SU-DHL-6 (cell line): ENCODE results near the gene COPS9.

Source experiments
- EZH2phosphoT487 ChIP-seq: fragments of 200-600 bp; sonication (generic), shearing (Covaris generic); conservative IDR thresholded peaks from 2 replicates; pipeline ENCODE4 v1.6.1; 2018; ENCODE audit warnings: mild to moderate bottlenecking, antibody characterized with exemption, low read length, moderate library complexity, mixed read lengths
- TF ChIP-seq, protein P1 (sequence below): fragments of 200-600 bp; sonication (generic); IDR thresholded peaks from one replicate; pipeline ENCODE4 v1.5.1; 2017; ENCODE audit warnings: antibody characterized with exemption, mild to moderate bottlenecking, low read length, moderate library complexity; ENCODE audit not compliant: insufficient read depth, poor library complexity, severe bottlenecking

DNA sequence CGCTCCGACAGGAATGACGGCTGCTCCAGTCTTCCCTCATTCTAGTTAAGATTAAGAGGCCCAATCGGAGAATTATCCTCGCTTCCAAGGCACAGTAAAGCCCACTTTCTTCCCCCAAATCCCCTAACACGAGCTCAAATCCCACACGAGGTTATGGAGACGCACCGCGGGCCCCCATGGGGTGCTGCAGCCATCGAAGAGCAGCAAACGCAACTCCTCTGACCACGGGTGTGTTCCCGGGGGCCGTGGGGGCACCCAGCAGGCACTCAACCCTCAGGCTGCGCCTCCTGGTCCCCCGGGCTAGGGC, 446 bp downstream of the COPS9 start:
- TF ChIP-seq, protein P1, sequence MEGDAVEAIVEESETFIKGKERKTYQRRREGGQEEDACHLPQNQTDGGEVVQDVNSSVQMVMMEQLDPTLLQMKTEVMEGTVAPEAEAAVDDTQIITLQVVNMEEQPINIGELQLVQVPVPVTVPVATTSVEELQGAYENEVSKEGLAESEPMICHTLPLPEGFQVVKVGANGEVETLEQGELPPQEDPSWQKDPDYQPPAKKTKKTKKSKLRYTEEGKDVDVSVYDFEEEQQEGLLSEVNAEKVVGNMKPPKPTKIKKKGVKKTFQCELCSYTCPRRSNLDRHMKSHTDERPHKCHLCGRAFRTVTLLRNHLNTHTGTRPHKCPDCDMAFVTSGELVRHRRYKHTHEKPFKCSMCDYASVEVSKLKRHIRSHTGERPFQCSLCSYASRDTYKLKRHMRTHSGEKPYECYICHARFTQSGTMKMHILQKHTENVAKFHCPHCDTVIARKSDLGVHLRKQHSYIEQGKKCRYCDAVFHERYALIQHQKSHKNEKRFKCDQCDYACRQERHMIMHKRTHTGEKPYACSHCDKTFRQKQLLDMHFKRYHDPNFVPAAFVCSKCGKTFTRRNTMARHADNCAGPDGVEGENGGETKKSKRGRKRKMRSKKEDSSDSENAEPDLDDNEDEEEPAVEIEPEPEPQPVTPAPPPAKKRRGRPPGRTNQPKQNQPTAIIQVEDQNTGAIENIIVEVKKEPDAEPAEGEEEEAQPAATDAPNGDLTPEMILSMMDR, result no peak
- no peak for TF ChIP-seq EZH2phosphoT487
